Osteoblast (primary cell): ENCODE data around the gene GALNT6. TPM values are rescaled to one million over a fixed set of nuclear protein-coding genes. Genes with fewer than 3 reads are reported as not detected.

Experiments used
- DNase-seq: peaks from one replicate; pipeline ENCODE4 v3.0.0; 2011; ENCODE audit warnings: low spot score, mixed read lengths; ENCODE audit not compliant: insufficient read length; ENCODE audit errors: missing footprints
- H2AFZ ChIP-seq: 2 replicates; pipeline ENCODE4 v1.6.0; 2011; ENCODE audit warnings: mild to moderate bottlenecking, low read length
- H3K27ac ChIP-seq: 2 replicates; pipeline ENCODE4 v1.5.1; 2011; ENCODE audit warnings: mild to moderate bottlenecking, low read depth, low read length, moderate library complexity
- H3K27me3 ChIP-seq: 2 replicates; pipeline ENCODE4 v1.6.0; 2012; ENCODE audit warnings: mild to moderate bottlenecking, control low read depth, inconsistent platforms, low read length, moderate library complexity; ENCODE audit not compliant: insufficient read depth
- H3K36me3 ChIP-seq: 2 replicates; pipeline ENCODE4 v1.5.1; 2011; ENCODE audit warnings: mild to moderate bottlenecking, low read length, control low read depth, moderate library complexity; ENCODE audit not compliant: insufficient read depth
- H3K4me1 ChIP-seq: 2 replicates; pipeline ENCODE4 v1.5.1; 2011; ENCODE audit warnings: mild to moderate bottlenecking, low read length, control low read depth, moderate library complexity; ENCODE audit not compliant: insufficient read depth
- H3K4me2 ChIP-seq: 2 replicates; pipeline ENCODE4 v1.6.0; 2011; ENCODE audit warnings: mild to moderate bottlenecking, low read length; ENCODE audit not compliant: insufficient read depth
- H3K4me3 ChIP-seq: fragments of 200-600 bp; sonication (generic); 3 replicates; pipeline ENCODE4 v1.5.1; 2012; ENCODE audit warnings: mild to moderate bottlenecking, low read length, inconsistent platforms; ENCODE audit not compliant: insufficient read depth
- H3K79me2 ChIP-seq: 2 replicates; pipeline ENCODE4 v1.6.0; 2012; ENCODE audit warnings: mild to moderate bottlenecking, low read length, control low read depth, inconsistent platforms; ENCODE audit not compliant: insufficient read depth
- H3K9me3 ChIP-seq: 2 replicates; pipeline ENCODE4 v1.5.1; 2011; ENCODE audit warnings: low read depth, low read length, control low read depth
- H4K20me1 ChIP-seq: 2 replicates; pipeline ENCODE4 v1.6.0; 2012; ENCODE audit warnings: mild to moderate bottlenecking, low read length, control low read depth; ENCODE audit not compliant: insufficient read depth
- total RNA-seq: library from RNA; depleted of rRNA; stranded (reverse); fragments of >200 nt; gene quantifications from 2 replicates; pipeline ENCODE4 v1.2.3, GENCODE V29; 2012
- TF ChIP-seq, protein P1 (sequence below): IDR thresholded peaks from 2 replicates; pipeline ENCODE4 v1.5.1; 2011; ENCODE audit warnings: mild to moderate bottlenecking, low read depth, low read length, moderate library complexity; ENCODE audit errors: extremely low read depth

The GALNT6 gene
- total RNA-seq, 1 donor, result 9.8 TPM

DNA sequence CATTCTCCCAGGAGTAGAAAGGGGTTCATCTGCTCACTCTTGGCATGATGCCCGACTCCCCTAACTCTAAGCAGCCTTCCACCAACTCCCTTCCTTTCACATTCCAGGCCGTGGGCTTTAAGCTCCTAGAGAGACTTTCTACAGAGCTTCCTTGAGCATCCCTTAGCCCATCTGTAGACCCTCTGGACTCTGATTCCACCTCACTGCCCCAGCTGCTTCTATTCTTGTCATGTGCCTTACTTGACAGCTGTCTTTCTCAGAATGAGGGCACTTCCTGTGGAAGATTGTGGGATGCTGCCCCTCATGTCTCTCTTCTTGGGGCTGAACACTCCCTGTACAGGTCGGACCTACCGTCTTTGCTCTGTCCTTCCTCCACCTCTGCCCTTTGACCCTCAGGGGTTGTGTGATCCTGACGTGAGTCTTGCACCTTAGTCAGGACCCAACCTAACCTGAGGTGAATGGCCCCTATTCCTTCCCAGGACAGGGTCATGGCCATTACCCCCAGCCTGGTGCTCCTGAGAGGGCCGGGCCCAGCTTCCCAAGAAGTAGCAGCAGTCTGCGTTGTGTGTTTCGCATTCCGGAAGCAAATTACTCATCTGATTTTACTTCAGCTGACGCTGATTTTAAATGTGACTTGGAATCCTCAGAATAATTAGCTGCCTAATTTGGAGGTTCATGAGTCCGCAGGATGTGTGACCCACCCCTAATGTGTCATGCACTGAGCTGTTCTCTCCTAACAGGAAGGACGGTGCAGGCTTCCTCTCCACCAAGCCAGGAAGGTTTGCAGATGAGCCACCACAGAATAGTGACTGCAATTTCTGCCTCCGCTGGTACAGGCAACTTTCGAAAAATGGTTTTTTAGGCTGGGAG is 2.7 kb upstream of the GALNT6 start:
- Histone ChIP-seq H3K4me1 (peaks cover 23% of the 10 kb centered on the region), H3K27ac (peak overlapping the region; percentile 39), H2AFZ (peak overlapping the region; percentile 81), H3K9me3 (no peaks in the 10 kb centered on the region), H3K4me2 (peak overlapping the region; percentile 52), H3K36me3 (no peaks in the 10 kb centered on the region), H3K4me3 (peak overlapping the region; percentile 6), H3K79me2 (no peaks in the 10 kb centered on the region), H3K27me3 (no peaks in the 10 kb centered on the region), H4K20me1 (no peaks in the 10 kb centered on the region)
- TF ChIP-seq, protein P1, sequence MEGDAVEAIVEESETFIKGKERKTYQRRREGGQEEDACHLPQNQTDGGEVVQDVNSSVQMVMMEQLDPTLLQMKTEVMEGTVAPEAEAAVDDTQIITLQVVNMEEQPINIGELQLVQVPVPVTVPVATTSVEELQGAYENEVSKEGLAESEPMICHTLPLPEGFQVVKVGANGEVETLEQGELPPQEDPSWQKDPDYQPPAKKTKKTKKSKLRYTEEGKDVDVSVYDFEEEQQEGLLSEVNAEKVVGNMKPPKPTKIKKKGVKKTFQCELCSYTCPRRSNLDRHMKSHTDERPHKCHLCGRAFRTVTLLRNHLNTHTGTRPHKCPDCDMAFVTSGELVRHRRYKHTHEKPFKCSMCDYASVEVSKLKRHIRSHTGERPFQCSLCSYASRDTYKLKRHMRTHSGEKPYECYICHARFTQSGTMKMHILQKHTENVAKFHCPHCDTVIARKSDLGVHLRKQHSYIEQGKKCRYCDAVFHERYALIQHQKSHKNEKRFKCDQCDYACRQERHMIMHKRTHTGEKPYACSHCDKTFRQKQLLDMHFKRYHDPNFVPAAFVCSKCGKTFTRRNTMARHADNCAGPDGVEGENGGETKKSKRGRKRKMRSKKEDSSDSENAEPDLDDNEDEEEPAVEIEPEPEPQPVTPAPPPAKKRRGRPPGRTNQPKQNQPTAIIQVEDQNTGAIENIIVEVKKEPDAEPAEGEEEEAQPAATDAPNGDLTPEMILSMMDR, result no peak
- peak; percentile 97 for DNase-seq

DNA sequence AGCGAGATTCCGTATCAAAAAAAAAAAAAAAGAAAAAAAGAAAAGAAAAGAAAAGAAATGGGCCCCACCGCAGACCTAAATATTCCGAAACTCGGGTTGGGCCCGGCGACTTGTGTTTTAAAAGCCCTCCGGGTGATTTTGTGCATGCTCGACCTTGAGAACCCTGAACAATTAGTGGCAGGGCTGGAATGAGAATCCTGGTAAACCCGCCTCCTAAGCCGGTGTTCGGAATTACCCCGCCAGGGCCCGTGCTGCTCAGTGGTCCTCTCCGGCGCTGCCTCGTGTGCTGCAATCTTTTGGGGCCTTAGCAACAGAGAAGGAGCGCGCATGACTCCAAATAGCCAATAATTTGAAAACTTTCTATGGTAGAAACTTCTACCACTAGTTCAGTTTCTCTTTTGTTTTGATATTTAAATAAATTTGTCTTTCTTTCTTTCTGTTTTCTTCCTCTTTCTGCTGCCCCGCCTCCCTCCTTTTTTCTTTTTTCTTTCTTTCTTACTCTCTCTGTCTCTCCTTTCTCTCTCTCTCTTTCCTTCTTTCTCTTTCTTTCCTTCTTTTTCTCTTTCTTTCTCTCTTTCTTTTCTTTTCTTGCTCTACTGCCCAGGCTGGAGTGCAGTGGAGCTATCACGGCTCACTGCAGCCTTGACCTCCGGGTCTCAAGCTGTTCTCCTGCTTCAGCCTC is 1.5 kb upstream of the GALNT6 start:
- peak overlapping the region; percentile 32 for H2AFZ ChIP-seq
- no peak overlapping the region for H3K27ac ChIP-seq
- peak overlapping the region; percentile 16 for H3K4me3 ChIP-seq
- no peaks in the 10 kb centered on the region for H3K27me3 ChIP-seq
- TF ChIP-seq, protein P1, result no peak
- no peak for DNase-seq
- peak overlapping the region; percentile 86 for H3K4me2 ChIP-seq
- H3K4me1 ChIP-seq, result peaks cover 33% of the 10 kb centered on the region
- no peaks in the 10 kb centered on the region for H3K9me3 ChIP-seq
- no peaks in the 10 kb centered on the region for H3K36me3 ChIP-seq
- H4K20me1 ChIP-seq, result no peaks in the 10 kb centered on the region
- H3K79me2 ChIP-seq, result no peaks in the 10 kb centered on the region

DNA sequence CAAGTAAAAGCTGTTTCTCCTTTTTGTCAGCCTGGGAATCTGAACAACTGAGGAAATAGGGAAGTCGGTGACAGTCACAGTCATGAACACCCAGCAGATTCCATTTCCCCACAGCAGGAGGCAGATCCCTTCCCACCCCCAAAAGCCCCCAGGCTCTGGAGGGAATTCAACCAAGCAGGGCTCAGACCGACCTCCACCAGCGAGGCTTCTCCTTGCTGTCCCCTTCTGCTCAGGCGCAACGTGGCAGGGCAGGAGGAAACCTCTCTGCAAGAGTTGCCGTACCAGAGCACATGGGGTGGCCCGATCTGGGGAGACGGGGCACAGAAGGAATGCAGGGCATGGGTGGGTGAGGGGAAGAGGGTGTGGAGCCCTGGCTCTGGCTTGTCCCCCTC is 319 bp downstream of the GALNT6 start:
- Histone ChIP-seq H3K36me3 (no peaks in the 10 kb centered on the region), H4K20me1 (no peaks in the 10 kb centered on the region), H3K4me3 (peak overlapping the region; percentile 73), H3K4me1 (peaks cover 34% of the 10 kb centered on the region), H3K27ac (no peak overlapping the region), H2AFZ (peak overlapping the region; percentile 80), H3K9me3 (no peaks in the 10 kb centered on the region), H3K79me2 (no peaks in the 10 kb centered on the region), H3K4me2 (peak overlapping the region; percentile 86), H3K27me3 (no peaks in the 10 kb centered on the region)
- TF ChIP-seq, protein P1, result no peak
- peak; percentile 65 for DNase-seq

DNA sequence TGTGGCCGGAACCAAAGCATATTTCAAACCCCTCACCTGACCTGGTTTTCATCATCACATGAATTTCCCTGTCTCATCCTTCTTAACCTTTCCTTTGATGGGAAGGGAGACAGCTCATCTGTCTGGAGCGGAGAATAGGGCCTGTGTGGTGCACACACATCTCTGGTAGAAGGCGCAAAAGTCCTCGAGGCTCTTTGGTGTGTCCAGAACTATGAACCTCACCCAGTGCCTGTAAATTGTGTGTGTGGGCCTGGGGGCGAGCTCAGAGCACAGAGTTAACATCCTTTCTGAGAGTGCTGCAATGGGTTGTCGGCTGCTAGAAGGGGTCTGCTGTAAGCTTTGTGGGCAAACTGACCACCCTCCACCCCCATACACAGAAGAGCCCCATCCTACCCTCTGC is 749 bp downstream of the GALNT6 start:
- Histone ChIP-seq H2AFZ (peak overlapping the region; percentile 80), H3K27me3 (no peaks in the 10 kb centered on the region), H3K4me3 (no peak overlapping the region), H3K79me2 (no peaks in the 10 kb centered on the region), H4K20me1 (no peaks in the 10 kb centered on the region), H3K9me3 (no peaks in the 10 kb centered on the region), H3K4me2 (peak overlapping the region; percentile 86), H3K27ac (no peak overlapping the region), H3K36me3 (no peaks in the 10 kb centered on the region), H3K4me1 (peaks cover 34% of the 10 kb centered on the region)
- peak; percentile 53 for DNase-seq
- TF ChIP-seq, protein P1, result no peak
